ENCODE measurements around the gene NFIX. TPM values are rescaled to one million over a fixed set of nuclear protein-coding genes. Genes with fewer than 3 reads are reported as not detected.

The NFIX gene
- total RNA-seq, 2 experiments from 2014 or later: 1.2 to 1.5 TPM

GRCh38 chr19:13024951-13025697, 29.8 kb downstream of the NFIX start:
- no peaks in the 10 kb centered on the region for H3K36me3 Mint-ChIP-seq (ENCODE audit: low read depth)
- peaks cover 24% of the 10 kb centered on the region for H3K4me1 Mint-ChIP-seq
- no peak overlapping the region for H3K27ac Mint-ChIP-seq
- H3K4me3 Mint-ChIP-seq: no peak overlapping the region
- ChIA-PET POLR2A (no interaction called here), CTCF (no interaction called here)
- H3K27me3 Mint-ChIP-seq: peaks cover 36% of the 10 kb centered on the region
- H3K9me3 Mint-ChIP-seq: no peaks in the 10 kb centered on the region
- no peak for DNase-seq

GRCh38 chr19:13025819-13026456, 30.7 kb downstream of the NFIX start:
- Mint-ChIP-seq H3K36me3 (ENCODE audit: low read depth) (no peaks in the 10 kb centered on the region), H3K9me3 (no peaks in the 10 kb centered on the region), H3K27me3 (peaks cover 32% of the 10 kb centered on the region), H3K4me1 (peaks cover 24% of the 10 kb centered on the region), H3K27ac (no peak overlapping the region), H3K4me3 (no peak overlapping the region)
- no peak for DNase-seq
- CTCF ChIA-PET: no interaction called here
- POLR2A ChIA-PET: no interaction called here

GRCh38 chr19:13026462-13027370, 31.4 kb downstream of the NFIX start:
- ChIA-PET POLR2A (no interaction called here), CTCF (no interaction called here)
- no peak for DNase-seq
- Mint-ChIP-seq H3K9me3 (no peaks in the 10 kb centered on the region), H3K27me3 (peaks cover 32% of the 10 kb centered on the region), H3K4me1 (peaks cover 24% of the 10 kb centered on the region), H3K27ac (no peak overlapping the region), H3K4me3 (no peak overlapping the region), H3K36me3 (ENCODE audit: low read depth) (no peaks in the 10 kb centered on the region)

- no peaks in the 10 kb centered on the region for H3K36me3 Mint-ChIP-seq (ENCODE audit: low read depth)
- peaks cover 29% of the 10 kb centered on the region for H3K27me3 Mint-ChIP-seq
- H3K27ac Mint-ChIP-seq: no peak overlapping the region
- H3K4me1 Mint-ChIP-seq: peaks cover 21% of the 10 kb centered on the region
- POLR2A ChIA-PET: no interaction called here
- H3K4me3 Mint-ChIP-seq: no peak overlapping the region
- no peaks in the 10 kb centered on the region for H3K9me3 Mint-ChIP-seq
- no peak for DNase-seq
- CTCF ChIA-PET: interaction anchor here (1.6 kb wide), 1 partner anchor 13 kb away, joined by 5 read pairs; no protein-coding TSS in a partner anchor
Observed at GRCh38 chr19:13027557-13027956, 32.3 kb downstream of the NFIX start.

- POLR2A ChIA-PET: no interaction called here
- H3K9me3 Mint-ChIP-seq: no peaks in the 10 kb centered on the region
- no peak overlapping the region for H3K4me3 Mint-ChIP-seq
- H3K36me3 Mint-ChIP-seq (ENCODE audit: low read depth): no peaks in the 10 kb centered on the region
- H3K27me3 Mint-ChIP-seq: peaks cover 28% of the 10 kb centered on the region
- DNase-seq: no peak
- CTCF ChIA-PET: interaction anchor here (1.0 to 1.6 kb wide), 4 partner anchors 13 to 62 kb away, joined by 3 to 6 read pairs (median 4); no protein-coding TSS in a partner anchor
- H3K4me1 Mint-ChIP-seq: peaks cover 18% of the 10 kb centered on the region
- no peak overlapping the region for H3K27ac Mint-ChIP-seq
Observed at GRCh38 chr19:13028027-13028426, 32.8 kb downstream of the NFIX start.

- CTCF ChIA-PET: interaction anchor here (1.0 to 1.6 kb wide), 5 partner anchors 11 to 164 kb away, joined by 3 to 6 read pairs (median 5); no protein-coding TSS in a partner anchor
- H3K4me3 Mint-ChIP-seq: no peak overlapping the region
- H3K36me3 Mint-ChIP-seq (ENCODE audit: low read depth): no peaks in the 10 kb centered on the region
- H3K9me3 Mint-ChIP-seq: no peaks in the 10 kb centered on the region
- POLR2A ChIA-PET: no interaction called here
- H3K27ac Mint-ChIP-seq: no peak overlapping the region
- H3K4me1 Mint-ChIP-seq: peaks cover 7% of the 10 kb centered on the region
- peaks cover 20% of the 10 kb centered on the region for H3K27me3 Mint-ChIP-seq
- no peak for DNase-seq
Observed at GRCh38 chr19:13029301-13029880, 34.1 kb downstream of the NFIX start.

GRCh38 chr19:13029893-13030292, 34.6 kb downstream of the NFIX start:
- no peak overlapping the region for H3K4me3 Mint-ChIP-seq
- H3K27ac Mint-ChIP-seq: no peak overlapping the region
- peaks cover 3% of the 10 kb centered on the region for H3K4me1 Mint-ChIP-seq
- peaks cover 15% of the 10 kb centered on the region for H3K27me3 Mint-ChIP-seq
- no peaks in the 10 kb centered on the region for H3K9me3 Mint-ChIP-seq
- peak; percentile 24 for DNase-seq
- POLR2A ChIA-PET: interaction anchor here (0.5 kb wide), 1 partner anchor 64 kb away, joined by 3 read pairs; no protein-coding TSS in a partner anchor
- no peaks in the 10 kb centered on the region for H3K36me3 Mint-ChIP-seq (ENCODE audit: low read depth)
- CTCF ChIA-PET: interaction anchor here (1.1 to 1.5 kb wide), 4 partner anchors 32 to 164 kb away, joined by 3 to 6 read pairs (median 4); no protein-coding TSS in a partner anchor

GRCh38 chr19:13031917-13032623, 36.8 kb downstream of the NFIX start:
- ChIA-PET POLR2A (no interaction called here), CTCF (interaction anchor here (1.3 to 1.9 kb wide), 2 partner anchors 30 to 67 kb away, joined by 3 to 6 read pairs; no protein-coding TSS in a partner anchor)
- no peak for DNase-seq

GRCh38 chr19:13032837-13033236, 37.6 kb downstream of the NFIX start:
- Mint-ChIP-seq H3K4me1 (no peaks in the 10 kb centered on the region), H3K36me3 (ENCODE audit: low read depth) (no peaks in the 10 kb centered on the region), H3K27me3 (no peaks in the 10 kb centered on the region), H3K4me3 (no peak overlapping the region), H3K27ac (no peak overlapping the region), H3K9me3 (no peaks in the 10 kb centered on the region)
- POLR2A ChIA-PET: no interaction called here
- CTCF ChIA-PET: interaction anchor here (1.3 to 1.9 kb wide), 3 partner anchors 29 to 68 kb away, joined by 3 to 8 read pairs (median 6); no protein-coding TSS in a partner anchor
- no peak for DNase-seq

More at GRCh38 chr19:13031917-13032623, 36.8 kb downstream of the NFIX start:
- Mint-ChIP-seq H3K36me3 (ENCODE audit: low read depth) (no peaks in the 10 kb centered on the region), H3K9me3 (no peaks in the 10 kb centered on the region), H3K27me3 (peaks cover under 1% of the 10 kb centered on the region), H3K27ac (no peak overlapping the region), H3K4me1 (no peaks in the 10 kb centered on the region), H3K4me3 (no peak overlapping the region)

- Mint-ChIP-seq H3K4me1 (no peaks in the 10 kb centered on the region), H3K9me3 (no peaks in the 10 kb centered on the region), H3K4me3 (no peak overlapping the region), H3K36me3 (ENCODE audit: low read depth) (no peaks in the 10 kb centered on the region), H3K27me3 (no peaks in the 10 kb centered on the region), H3K27ac (no peak overlapping the region)
- no peak for DNase-seq
- CTCF ChIA-PET: interaction anchor here (0.8 to 1.9 kb wide), 10 partner anchors 9 to 68 kb away, joined by 3 to 8 read pairs (median 4); no protein-coding TSS in a partner anchor
- POLR2A ChIA-PET: no interaction called here
Observed at GRCh38 chr19:13033244-13033643, 38.0 kb downstream of the NFIX start.

GRCh38 chr19:13033819-13034611, 38.7 kb downstream of the NFIX start:
- Mint-ChIP-seq H3K4me1 (no peaks in the 10 kb centered on the region), H3K9me3 (no peaks in the 10 kb centered on the region), H3K4me3 (no peak overlapping the region), H3K36me3 (ENCODE audit: low read depth) (no peaks in the 10 kb centered on the region), H3K27me3 (no peaks in the 10 kb centered on the region), H3K27ac (no peak overlapping the region)
- peak; percentile 33 for DNase-seq
- POLR2A ChIA-PET: no interaction called here
- CTCF ChIA-PET: interaction anchor here (0.6 to 1.9 kb wide), 10 partner anchors 10 to 69 kb away, joined by 3 to 8 read pairs (median 3); no protein-coding TSS in a partner anchor

Measured in activated CD4-positive, alpha-beta T cell treated with anti-CD3 and anti-CD28 coated beads, Interleukin-2, amount 10 ng/mL, durations not matched to agents 7 days and 5 days (primary cell).